ENCODE data around the gene RAB11A. TPM values are rescaled to one million over a fixed set of nuclear protein-coding genes. Genes with fewer than 3 reads are reported as not detected.

Gene RAB11A
- total and polyA plus RNA-seq, 2 donors (not counting 1 experiment from before 2014, with no cell fraction given), result 83.2 to 126 TPM

DNA sequence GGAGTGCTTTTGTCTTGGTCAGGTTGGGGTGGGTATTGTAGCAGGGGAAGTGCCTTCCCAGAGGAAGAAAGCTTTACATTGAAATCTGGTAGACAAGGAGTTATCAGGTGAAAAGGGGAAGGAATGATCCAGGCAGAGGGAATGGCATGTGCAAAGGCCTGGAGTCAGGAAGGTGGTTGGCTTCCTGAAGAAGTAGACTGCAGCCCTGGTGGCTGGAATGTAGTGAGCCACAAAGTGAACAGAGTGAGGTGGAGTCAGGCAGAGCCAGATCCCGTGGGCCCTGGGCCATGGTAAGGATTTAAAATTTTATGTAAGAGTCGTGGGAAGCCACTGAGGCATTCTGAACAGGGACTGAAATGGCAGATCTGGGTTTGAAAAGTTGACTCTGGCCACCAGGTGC is 58.3 kb downstream of the RAB11A start:
- POLR2A ChIA-PET, result no interaction called here

DNA sequence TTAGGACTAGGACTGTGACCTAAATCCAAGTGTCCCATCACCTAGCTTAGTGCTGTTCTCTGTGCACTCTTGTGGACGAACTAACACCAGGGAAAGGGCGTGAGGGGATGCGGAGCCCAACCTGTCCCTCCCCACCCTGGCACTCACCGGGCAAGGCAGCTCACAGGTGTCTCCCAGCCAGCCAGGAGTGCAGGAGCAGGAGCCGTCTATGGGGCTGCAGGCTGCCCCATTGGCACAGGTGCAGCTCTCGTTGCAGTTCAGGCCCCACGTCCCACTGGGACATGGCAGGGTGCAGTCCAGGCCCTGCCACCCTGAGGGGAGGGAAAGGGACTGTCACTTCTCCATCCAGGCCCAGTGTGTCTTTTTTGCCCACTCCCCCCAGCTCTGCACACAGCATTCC is 60.3 kb downstream of the RAB11A start:
- no peak overlapping the region for H3K4me3 ChIP-seq (ENCODE audit: control extremely low read depth in 1 of 5, extremely low read depth in 1 of 5, insufficient read depth in 1 of 5, low read depth in 2 of 5, low read length in 4 of 5)
- no peaks in the 10 kb centered on the region for H3K79me2 ChIP-seq (ENCODE audit: control insufficient read depth, insufficient read depth, low read length)
- H3K27ac ChIP-seq (ENCODE audit: low read length in 2 of 2), result no peak overlapping the region
- WGBS (ENCODE audit: insufficient coverage), result 87% methylated on average over 7 of the region's 7 CpGs
- TF ChIP-seq, protein P1, sequence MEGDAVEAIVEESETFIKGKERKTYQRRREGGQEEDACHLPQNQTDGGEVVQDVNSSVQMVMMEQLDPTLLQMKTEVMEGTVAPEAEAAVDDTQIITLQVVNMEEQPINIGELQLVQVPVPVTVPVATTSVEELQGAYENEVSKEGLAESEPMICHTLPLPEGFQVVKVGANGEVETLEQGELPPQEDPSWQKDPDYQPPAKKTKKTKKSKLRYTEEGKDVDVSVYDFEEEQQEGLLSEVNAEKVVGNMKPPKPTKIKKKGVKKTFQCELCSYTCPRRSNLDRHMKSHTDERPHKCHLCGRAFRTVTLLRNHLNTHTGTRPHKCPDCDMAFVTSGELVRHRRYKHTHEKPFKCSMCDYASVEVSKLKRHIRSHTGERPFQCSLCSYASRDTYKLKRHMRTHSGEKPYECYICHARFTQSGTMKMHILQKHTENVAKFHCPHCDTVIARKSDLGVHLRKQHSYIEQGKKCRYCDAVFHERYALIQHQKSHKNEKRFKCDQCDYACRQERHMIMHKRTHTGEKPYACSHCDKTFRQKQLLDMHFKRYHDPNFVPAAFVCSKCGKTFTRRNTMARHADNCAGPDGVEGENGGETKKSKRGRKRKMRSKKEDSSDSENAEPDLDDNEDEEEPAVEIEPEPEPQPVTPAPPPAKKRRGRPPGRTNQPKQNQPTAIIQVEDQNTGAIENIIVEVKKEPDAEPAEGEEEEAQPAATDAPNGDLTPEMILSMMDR (IDR thresholded peaks at IDR 0.05), result no peak
- TF ChIP-seq EZH2 (IDR thresholded peaks at IDR 0.05; ENCODE audit: borderline replicate concordance, insufficient read depth, low read depth, low read length, poor library complexity, severe bottlenecking), result no peak
- H3K9ac ChIP-seq (ENCODE audit: low read length), result no peak overlapping the region
- no peak for ATAC-seq (ENCODE audit: low read depth)
- H3K4me1 Mint-ChIP-seq, result no peaks in the 10 kb centered on the region
- H3K9me3 ChIP-seq (ENCODE audit: control extremely low read depth in 1 of 3, control insufficient read depth in 2 of 3, insufficient read depth in 1 of 3, low read length in 2 of 3), result no peaks in the 10 kb centered on the region
- H4K20me1 ChIP-seq (ENCODE audit: control insufficient read depth, insufficient read depth, low read length, poor library complexity, severe bottlenecking), result no peaks in the 10 kb centered on the region
- no peaks in the 10 kb centered on the region for H3K9me3 Mint-ChIP-seq (ENCODE audit: insufficient read depth)
- POLR2A ChIA-PET, result interaction anchor here (1.2 kb wide), 1 partner anchor 59 kb away, joined by 3 read pairs; no protein-coding TSS in a partner anchor
- H2AFZ ChIP-seq (ENCODE audit: insufficient read depth, low read depth, low read length, poor library complexity, severe bottlenecking), result no peak overlapping the region
- H3K27me3 ChIP-seq (replicated peaks in 1 of 4; ENCODE audit: control extremely low read depth in 1 of 4, control insufficient read depth in 3 of 4, insufficient read depth in 4 of 4, low read length in 3 of 4), result no peaks in the 10 kb centered on the region
- no peaks in the 10 kb centered on the region for H3K27me3 Mint-ChIP-seq
- no peak overlapping the region for H3K4me3 Mint-ChIP-seq
- no peaks in the 10 kb centered on the region for H3K36me3 ChIP-seq (replicated peaks in 1 of 2; ENCODE audit: control extremely low read depth in 1 of 2, control insufficient read depth in 1 of 2, extremely low read depth in 1 of 2, insufficient read depth in 2 of 2, low read length in 1 of 2)
- no peak overlapping the region for H3K4me2 ChIP-seq (replicated peaks; ENCODE audit: low read depth, low read length, poor library complexity, severe bottlenecking)
- CTCF ChIA-PET, result no interaction called here
- intact Hi-C loops (cut with micrococcal nuclease), result no loop called here
- no peaks in the 10 kb centered on the region for H3K4me1 ChIP-seq (ENCODE audit: control insufficient read depth in 2 of 2, insufficient read depth in 2 of 2, low read length in 2 of 2)
- no peak for DNase-seq
- no peak overlapping the region for H3K27ac Mint-ChIP-seq

More for the DNA sequence above, 58.3 kb downstream of the RAB11A start:
- ATAC-seq (ENCODE audit: low read depth) (no peak), DNase-seq (no peak)
- no peaks in the 10 kb centered on the region for H3K27me3 Mint-ChIP-seq
- no peak overlapping the region for H3K4me3 Mint-ChIP-seq
- CTCF ChIA-PET, result interaction anchor here (0.9 kb wide), 1 partner anchor 10 kb away, joined by 3 read pairs; no protein-coding TSS in a partner anchor
- WGBS (ENCODE audit: insufficient coverage), result 100% methylated on average over 2 of the region's 2 CpGs
- no peak overlapping the region for H2AFZ ChIP-seq (ENCODE audit: insufficient read depth, low read depth, low read length, poor library complexity, severe bottlenecking)
- H3K27ac ChIP-seq (ENCODE audit: low read length in 2 of 2), result no peak overlapping the region
- H3K9me3 Mint-ChIP-seq (ENCODE audit: insufficient read depth), result no peaks in the 10 kb centered on the region
- no peak overlapping the region for H3K9ac ChIP-seq (ENCODE audit: low read length)
- no peaks in the 10 kb centered on the region for H3K27me3 ChIP-seq (replicated peaks in 1 of 4; ENCODE audit: control extremely low read depth in 1 of 4, control insufficient read depth in 3 of 4, insufficient read depth in 4 of 4, low read length in 3 of 4)
- H3K4me1 Mint-ChIP-seq, result peaks cover 6% of the 10 kb centered on the region
- intact Hi-C loops (cut with micrococcal nuclease), result no loop called here
- H3K4me3 ChIP-seq (ENCODE audit: control extremely low read depth in 1 of 5, extremely low read depth in 1 of 5, insufficient read depth in 1 of 5, low read depth in 2 of 5, low read length in 4 of 5), result no peak overlapping the region
- no peak overlapping the region for H3K27ac Mint-ChIP-seq
- no peak overlapping the region for H3K4me2 ChIP-seq (replicated peaks; ENCODE audit: low read depth, low read length, poor library complexity, severe bottlenecking)
- no peak for TF ChIP-seq EZH2 (IDR thresholded peaks at IDR 0.05; ENCODE audit: borderline replicate concordance, insufficient read depth, low read depth, low read length, poor library complexity, severe bottlenecking)
- TF ChIP-seq, protein P1 (IDR thresholded peaks at IDR 0.05), result no peak
- H3K36me3 ChIP-seq (replicated peaks in 1 of 2; ENCODE audit: control extremely low read depth in 1 of 2, control insufficient read depth in 1 of 2, extremely low read depth in 1 of 2, insufficient read depth in 2 of 2, low read length in 1 of 2), result no peaks in the 10 kb centered on the region
- no peaks in the 10 kb centered on the region for H3K79me2 ChIP-seq (ENCODE audit: control insufficient read depth, insufficient read depth, low read length)
- H4K20me1 ChIP-seq (ENCODE audit: control insufficient read depth, insufficient read depth, low read length, poor library complexity, severe bottlenecking), result no peaks in the 10 kb centered on the region
- no peaks in the 10 kb centered on the region for H3K9me3 ChIP-seq (ENCODE audit: control extremely low read depth in 1 of 3, control insufficient read depth in 2 of 3, insufficient read depth in 1 of 3, low read length in 2 of 3)
- no peaks in the 10 kb centered on the region for H3K4me1 ChIP-seq (ENCODE audit: control insufficient read depth in 2 of 2, insufficient read depth in 2 of 2, low read length in 2 of 2)
